ENCODE results near the gene DDX56. TPM values are rescaled to one million over a fixed set of nuclear protein-coding genes. Genes with fewer than 3 reads are reported as not detected.

DDX56 gene
- total and polyA plus RNA-seq, 2 of the 4 experiments (the other 2 are of a cell fraction): 59.4 to 67.7 TPM

DNA sequence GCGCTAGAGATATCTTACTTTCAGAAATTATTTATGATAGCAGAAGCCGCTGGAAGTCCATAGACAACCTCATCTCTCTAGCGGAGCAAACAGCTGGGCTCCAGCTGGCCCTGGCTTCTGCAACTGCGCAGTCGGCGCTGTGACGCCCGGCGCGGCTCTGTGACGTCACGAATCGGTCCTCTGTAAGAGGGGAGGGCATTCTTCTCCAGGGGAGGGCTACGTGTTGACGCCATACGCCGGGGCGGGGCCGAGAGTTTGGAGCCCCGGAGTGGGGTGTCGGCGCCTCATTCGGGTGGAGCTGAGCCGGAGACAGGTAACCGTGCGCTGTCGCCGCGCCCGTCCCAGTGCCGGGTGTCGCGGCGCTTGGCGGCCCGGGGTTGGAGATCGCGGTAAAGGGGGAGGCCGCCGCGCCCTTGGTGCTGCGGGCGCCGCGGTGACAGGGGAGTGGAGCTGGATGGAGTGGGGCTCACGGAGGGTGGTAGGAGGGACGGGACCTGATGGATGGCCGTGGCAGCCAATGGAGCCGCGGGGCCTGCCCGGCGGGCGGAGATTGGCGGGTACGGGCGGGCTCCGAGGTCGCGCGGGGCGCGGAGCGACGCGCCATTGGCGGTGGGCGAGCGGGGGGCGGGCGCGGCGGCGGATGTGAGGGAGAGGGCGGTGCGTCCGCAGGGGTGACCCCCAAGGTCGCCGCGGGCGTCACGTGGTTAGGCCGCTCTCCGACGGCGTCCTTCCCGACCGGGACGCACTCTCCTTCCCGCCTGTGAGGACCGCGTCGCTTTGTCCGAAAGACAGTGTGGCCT is 32.8 kb upstream of the DDX56 start, which contains the start of gene OGDH (continued):
- TF ChIP-seq FOS (IDR thresholded peaks at IDR 0.05; ENCODE audit: low read depth, low read length) (peak; percentile 56; the same call in 1 of the 2 replicates), NFE2L2 (IDR thresholded peaks at IDR 0.05; ENCODE audit: low read depth, low read length) (no peak), SMC3 (IDR thresholded peaks at IDR 0.05; ENCODE audit: low read depth, low read length) (peak; percentile 35)

DNA sequence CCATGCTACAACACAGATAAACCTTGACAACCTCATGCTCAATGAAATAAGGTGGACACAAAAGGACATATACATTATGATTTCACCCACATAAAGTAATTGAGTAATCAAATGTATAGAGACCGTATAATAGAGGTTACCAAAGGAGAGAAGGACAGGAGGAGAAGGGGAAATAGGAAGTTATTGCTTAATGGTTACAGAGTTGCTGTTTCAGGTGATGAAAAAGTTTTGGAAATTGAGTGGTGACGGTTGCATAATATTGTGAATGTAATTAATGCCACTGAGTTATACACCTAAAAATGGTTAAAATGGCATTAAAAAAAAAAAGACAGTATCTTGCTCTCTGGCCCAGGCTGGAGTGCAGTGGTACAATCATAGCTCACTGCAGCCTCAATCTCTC is 31.2 kb upstream of the DDX56 start:
- Histone ChIP-seq H3K9me3 (ENCODE audit: control insufficient read depth, insufficient read depth, low read length) (no peaks in the 10 kb centered on the region), H2BK20ac (ENCODE audit: low read depth, low read length) (no peak overlapping the region), H2BK120ac (ENCODE audit: low read depth, low read length) (no peak overlapping the region), H4K5ac (ENCODE audit: low read depth, low read length) (no peak overlapping the region), H3K4me1 (ENCODE audit: control insufficient read depth, insufficient read depth, low read length) (no peaks in the 10 kb centered on the region), H3K27me3 (ENCODE audit: control insufficient read depth, insufficient read depth, low read length) (peaks cover 3% of the 10 kb centered on the region), H3K79me1 (ENCODE audit: low read depth in 1 of 2, low read length in 2 of 2) (peaks cover 6 to 26% of the 10 kb centered on the region in 2 experiments; a peak in 3 of 4 replicates), H3K23ac (ENCODE audit: low read depth, low read length) (no peak overlapping the region), H3K4ac (ENCODE audit: low read depth, low read length) (no peak overlapping the region), H3K14ac (replicated peaks; ENCODE audit: low read depth, low read length) (no peak overlapping the region), H3K18ac (ENCODE audit: low read depth, low read length) (no peak overlapping the region), H4K8ac (ENCODE audit: low read depth in 2 of 2, low read length in 2 of 2) (no peak overlapping the region; a peak in 1 of 4 replicates), H2AFZ (replicated peaks; ENCODE audit: low read length, poor library complexity) (no peak overlapping the region), H4K20me1 (ENCODE audit: insufficient read depth, low read length) (0 out of 2 replicates have a peak, but pooled peaks cover 4% of the 10 kb centered on the region), H3K27ac (ENCODE audit: insufficient read depth, low read length) (no peak overlapping the region), H2BK5ac (ENCODE audit: low read depth, low read length, poor library complexity, severe bottlenecking) (no peak overlapping the region), H3K9me1 (ENCODE audit: insufficient read depth, low read length) (no peaks in the 10 kb centered on the region; the same call in 1 of the 2 replicates), H3K4me3 (ENCODE audit: insufficient read depth, low read depth, low read length) (no peak overlapping the region), H2AK5ac (ENCODE audit: low read depth, low read length) (no peak overlapping the region), H2AK9ac (replicated peaks; ENCODE audit: low read depth, low read length, poor library complexity) (no peak overlapping the region), H3K56ac (ENCODE audit: extremely low read depth, insufficient read depth, low read length) (no peak overlapping the region), H2BK15ac (ENCODE audit: low read depth, low read length) (no peak overlapping the region), H3K9ac (ENCODE audit: low read depth, low read length) (no peak overlapping the region), H3K36me3 (ENCODE audit: control insufficient read depth, insufficient read depth, low read length) (no peaks in the 10 kb centered on the region), H4K91ac (ENCODE audit: insufficient read depth, low read depth, low read length) (no peak overlapping the region), H3K4me2 (ENCODE audit: low read depth, low read length) (no peak overlapping the region)
- dilution Hi-C loops (cut with HindIII; ENCODE audit: low sequenced_read_pairs, unreplicated experiment) (no loop called here), in situ Hi-C loops (cut with MboI; ENCODE audit: low sequenced_read_pairs) (no loop called here), intact Hi-C loops (cut with micrococcal nuclease) (loop anchor here (5.0 kb wide), 1 partner anchor 242 kb away; the partner anchor contains the start of gene H2AZ2)
- CTCF ChIA-PET: no interaction called here
- BruUV-seq (replicated peaks): no TSS peak
- TF ChIP-seq CEBPB (IDR thresholded peaks at IDR 0.05; ENCODE audit: low read depth, low read length) (peak; percentile 19; the same call in 1 of the 2 replicates), RAD21 (IDR thresholded peaks at IDR 0.05; ENCODE audit: low read length) (no peak)
- DNase-seq: no peak
- no CpG with 5 or more reads among the region's 2 CpGs for WGBS, 2 experiments (ENCODE audit: extremely low coverage in 2 of 2, insufficient read length in 1 of 2)
- POLR2A ChIA-PET (ENCODE audit: unreplicated experiment): no interaction called here
- ATAC-seq (ENCODE audit: low read depth): no peak
